GM19035 (cell line): ENCODE results near the gene PCDHA1.
"Not testable (repeated sequence)": the region's sequence is repeated elsewhere in the genome, so short reads cannot be mapped to it uniquely, and the experiment has no call there.

ENCODE experiments used
- ATAC-seq: cut with Tn5 transposase; IDR thresholded peaks from one replicate; pipeline ENCODE4 v1.9.1; 2021; ENCODE audit not compliant: unreplicated experiment

The PCDHA1 gene

DNA sequence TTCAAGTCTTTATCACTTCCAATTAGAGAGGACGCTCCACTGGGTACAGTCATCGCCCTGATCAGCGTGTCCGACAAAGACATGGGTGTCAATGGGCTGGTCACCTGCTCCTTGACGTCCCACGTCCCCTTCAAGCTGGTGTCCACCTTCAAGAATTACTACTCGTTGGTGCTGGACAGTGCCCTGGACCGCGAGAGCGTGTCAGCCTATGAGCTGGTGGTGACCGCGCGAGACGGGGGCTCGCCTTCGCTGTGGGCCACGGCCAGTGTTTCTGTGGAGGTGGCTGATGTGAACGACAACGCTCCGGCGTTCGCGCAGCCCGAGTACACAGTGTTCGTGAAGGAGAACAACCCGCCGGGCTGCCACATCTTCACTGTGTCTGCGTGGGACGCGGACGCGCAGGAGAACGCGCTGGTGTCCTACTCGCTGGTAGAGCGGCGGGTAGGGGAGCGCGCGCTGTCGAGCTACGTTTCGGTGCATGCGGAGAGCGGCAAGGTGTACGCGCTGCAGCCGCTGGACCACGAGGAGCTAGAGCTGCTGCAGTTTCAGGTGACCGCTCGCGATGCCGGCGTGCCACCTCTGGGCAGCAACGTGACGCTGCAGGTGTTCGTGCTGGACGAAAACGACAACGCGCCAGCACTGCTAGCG lies 22.4 kb downstream of the PCDHA1 start:
- not testable (repeated sequence) for ATAC-seq

DNA sequence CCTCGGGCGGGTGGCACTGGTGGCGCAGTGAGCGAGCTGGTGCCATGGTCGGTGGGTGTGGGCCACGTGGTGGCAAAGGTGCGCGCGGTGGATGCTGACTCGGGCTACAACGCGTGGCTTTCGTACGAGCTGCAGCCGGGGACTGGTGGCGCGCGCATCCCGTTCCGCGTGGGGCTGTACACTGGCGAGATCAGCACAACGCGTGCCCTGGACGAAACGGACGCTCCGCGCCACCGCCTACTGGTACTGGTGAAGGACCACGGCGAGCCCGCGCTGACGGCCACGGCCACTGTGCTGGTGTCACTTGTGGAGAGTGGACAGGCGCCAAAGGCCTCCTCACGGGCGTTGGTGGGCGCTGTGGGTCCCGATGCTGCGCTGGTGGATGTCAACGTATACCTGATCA lies 22.9 kb downstream of the PCDHA1 start:
- no peak for ATAC-seq

DNA sequence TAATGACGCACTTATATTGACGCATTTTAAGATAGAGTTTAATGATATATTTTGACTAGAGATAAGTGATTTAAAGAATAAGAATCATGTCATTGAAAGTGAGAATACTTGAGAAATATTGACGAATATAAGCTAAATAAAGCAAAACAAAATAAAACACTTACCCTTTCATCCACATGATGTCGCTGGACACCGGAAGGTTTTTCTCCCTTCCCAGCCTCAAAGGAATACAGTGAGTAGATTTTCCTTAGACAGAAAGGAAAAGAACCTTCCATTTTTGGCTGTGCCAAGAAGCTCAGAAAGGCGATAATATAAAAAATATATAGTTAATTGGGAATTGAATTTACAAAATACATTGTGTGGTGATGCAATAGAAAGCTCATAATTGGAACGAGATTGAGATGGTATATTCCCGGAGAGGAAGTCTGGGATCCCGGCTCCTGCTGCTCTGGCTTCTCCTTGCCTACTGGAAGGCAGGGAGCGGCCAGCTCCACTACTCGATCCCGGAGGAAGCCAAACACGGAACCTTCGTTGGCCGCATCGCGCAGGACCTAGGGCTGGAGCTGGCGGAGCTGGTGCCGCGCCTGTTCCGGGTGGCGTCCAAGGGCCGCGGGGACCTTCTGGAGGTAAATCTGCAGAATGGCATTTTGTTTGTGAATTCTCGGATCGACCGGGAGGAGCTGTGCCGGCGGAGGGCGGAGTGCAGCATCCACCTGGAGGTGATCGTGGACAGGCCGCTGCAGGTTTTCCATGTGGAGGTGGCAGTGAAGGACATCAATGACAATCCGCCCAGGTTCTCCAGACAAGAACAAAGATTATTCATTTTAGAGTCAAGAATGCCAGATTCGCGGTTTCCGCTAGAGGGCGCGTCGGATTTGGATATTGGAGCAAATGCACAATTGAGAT lies 35.7 kb downstream of the PCDHA1 start, which contains the start of gene PCDHA5:
TSS of gene PCDHA5 (plus strand) at position 239 of the 906 bp plus-strand sequence.
- no peak for ATAC-seq

DNA sequence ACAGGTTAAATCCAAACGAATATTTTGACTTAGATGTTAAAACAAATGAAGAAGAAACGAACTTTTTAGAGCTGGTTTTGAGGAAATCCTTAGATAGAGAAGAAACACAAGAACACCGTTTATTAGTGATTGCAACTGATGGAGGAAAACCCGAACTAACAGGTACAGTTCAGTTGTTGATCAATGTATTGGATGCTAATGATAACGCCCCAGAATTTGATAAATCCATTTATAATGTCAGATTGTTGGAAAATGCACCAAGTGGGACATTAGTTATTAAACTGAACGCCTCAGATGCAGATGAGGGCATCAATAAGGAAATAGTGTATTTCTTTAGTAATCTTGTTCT lies 36.3 kb downstream of the PCDHA1 start:
- ATAC-seq: no peak

DNA sequence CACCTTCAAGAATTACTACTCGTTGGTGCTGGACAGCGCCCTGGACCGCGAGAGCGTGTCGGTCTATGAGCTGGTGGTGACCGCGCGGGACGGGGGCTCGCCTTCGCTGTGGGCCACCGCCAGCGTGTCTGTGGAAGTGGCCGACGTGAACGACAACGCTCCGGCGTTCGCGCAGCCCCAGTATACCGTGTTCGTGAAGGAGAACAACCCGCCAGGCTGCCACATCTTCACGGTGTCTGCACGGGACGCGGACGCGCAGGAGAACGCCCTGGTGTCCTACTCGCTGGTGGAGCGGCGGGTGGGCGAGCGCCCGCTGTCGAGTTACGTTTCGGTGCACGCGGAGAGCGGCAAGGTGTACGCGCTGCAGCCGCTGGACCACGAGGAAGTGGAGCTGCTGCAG lies 37.0 kb downstream of the PCDHA1 start:
- ATAC-seq: not testable (repeated sequence)

DNA sequence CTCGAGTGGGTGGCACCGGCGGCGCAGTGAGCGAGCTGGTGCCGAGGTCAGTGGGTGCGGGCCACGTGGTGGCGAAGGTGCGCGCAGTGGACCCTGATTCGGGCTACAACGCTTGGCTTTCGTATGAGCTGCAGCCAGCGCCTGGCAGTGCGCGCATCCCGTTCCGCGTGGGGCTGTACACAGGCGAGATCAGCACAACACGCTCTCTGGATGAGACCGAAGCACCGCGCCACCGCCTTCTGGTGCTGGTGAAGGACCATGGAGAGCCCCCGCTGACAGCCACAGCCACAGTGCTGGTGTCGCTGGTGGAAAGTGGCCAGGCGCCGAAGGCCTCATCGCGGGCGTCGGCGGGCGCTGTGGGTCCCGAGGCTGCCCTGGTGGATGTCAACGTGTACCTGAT lies 37.5 kb downstream of the PCDHA1 start:
- ATAC-seq: no peak

DNA sequence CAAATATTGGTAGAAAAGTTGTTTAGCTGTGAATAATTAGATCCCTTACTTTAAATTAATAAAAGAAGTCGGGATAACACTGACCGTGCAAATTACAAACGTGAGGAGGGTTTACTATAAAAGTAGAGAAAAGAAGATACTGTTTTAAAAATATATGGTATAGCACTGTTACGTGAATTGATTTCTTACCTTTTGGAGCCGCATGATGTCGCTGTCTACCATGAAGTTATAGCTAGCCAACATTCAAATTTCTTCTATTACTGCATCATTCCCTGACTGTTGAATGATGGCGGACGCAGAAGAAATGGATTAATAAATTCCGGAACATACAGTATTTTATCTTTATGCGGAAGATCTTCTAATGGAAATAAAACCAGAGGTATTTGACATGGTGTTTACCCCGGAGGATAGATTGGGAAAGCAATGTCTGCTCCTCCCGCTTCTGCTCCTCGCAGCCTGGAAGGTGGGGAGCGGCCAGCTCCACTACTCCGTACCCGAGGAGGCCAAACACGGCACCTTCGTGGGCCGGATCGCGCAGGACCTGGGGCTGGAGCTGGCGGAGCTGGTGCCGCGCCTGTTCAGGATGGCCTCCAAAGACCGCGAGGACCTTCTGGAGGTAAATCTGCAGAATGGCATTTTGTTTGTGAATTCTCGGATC lies 41.9 kb downstream of the PCDHA1 start, which contains the start of gene PCDHA6:
TSS of gene PCDHA6 (plus strand) at position 257 of the 658 bp plus-strand sequence. CDS start at position 389, 132 bp downstream.
- ATAC-seq: no peak

DNA sequence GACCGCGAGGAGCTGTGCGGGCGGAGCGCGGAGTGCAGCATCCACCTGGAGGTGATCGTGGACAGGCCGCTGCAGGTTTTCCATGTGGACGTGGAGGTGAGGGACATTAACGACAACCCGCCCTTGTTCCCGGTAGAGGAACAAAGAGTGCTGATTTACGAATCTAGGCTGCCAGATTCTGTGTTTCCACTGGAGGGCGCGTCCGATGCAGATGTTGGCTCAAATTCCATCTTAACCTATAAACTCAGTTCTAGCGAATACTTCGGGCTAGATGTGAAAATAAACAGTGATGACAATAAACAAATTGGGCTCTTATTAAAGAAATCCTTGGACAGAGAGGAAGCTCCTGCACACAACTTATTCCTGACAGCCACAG lies 42.4 kb downstream of the PCDHA1 start:
- ATAC-seq: no peak

DNA sequence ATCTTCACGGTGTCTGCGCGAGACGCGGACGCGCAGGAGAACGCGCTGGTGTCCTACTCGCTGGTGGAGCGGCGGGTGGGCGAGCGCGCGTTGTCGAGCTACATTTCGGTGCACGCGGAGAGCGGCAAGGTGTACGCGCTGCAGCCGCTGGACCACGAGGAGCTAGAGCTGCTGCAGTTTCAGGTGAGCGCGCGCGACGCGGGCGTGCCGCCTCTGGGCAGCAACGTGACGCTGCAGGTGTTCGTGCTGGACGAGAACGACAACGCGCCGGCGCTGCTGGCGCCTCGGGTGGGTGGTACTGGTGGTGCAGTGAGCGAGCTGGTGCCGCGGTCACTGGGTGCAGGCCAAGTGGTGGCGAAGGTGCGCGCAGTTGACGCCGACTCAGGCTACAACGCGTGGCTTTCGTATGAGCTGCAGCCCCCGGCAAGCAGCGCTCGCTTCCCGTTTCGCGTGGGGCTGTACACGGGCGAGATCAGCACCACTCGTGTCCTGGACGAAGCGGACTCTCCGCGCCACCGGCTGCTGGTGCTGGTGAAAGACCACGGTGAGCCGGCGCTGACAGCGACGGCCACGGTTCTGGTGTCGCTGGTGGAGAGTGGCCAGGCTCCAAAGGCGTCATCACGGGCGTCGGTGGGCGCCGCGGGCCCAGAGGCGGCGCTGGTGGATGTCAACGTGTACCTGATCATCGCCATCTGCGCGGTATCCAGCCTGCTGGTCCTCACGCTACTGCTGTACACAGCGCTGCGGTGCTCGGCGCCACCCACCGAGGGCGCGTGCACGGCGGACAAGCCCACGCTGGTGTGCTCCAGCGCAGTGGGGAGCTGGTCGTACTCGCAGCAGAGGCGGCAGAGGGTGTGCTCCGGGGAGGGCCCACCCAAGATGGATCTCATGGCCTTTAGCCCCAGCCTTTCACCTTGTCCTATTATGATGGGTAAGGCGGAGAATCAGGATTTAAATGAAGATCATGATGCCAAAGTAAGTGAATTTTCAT lies 43.9 kb downstream of the PCDHA1 start:
- not testable (repeated sequence) for ATAC-seq

DNA sequence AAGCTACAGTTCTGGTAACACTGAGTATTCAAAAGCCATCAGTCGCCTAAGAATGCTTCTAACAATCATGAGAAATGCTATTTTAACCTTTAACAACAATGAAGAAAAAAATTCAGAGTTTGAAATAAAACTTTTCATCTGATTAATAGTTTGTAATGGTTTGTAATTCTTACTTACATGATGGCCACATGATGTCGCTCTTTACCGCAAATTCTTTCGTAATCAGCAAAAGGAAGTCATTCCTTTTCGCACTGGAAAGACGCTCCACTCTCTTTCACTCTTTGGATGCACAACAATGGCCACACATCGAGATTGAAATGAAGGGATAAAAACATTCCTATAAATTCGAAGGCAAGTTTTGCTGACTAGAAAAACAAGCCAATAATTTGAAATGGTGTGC lies 48.1 kb downstream of the PCDHA1 start, which contains the start of gene PCDHA7:
TSS of gene PCDHA7 (plus strand) at position 277 of the 400 bp plus-strand sequence. CDS start at position 392, 115 bp downstream.
- ATAC-seq: no peak

DNA sequence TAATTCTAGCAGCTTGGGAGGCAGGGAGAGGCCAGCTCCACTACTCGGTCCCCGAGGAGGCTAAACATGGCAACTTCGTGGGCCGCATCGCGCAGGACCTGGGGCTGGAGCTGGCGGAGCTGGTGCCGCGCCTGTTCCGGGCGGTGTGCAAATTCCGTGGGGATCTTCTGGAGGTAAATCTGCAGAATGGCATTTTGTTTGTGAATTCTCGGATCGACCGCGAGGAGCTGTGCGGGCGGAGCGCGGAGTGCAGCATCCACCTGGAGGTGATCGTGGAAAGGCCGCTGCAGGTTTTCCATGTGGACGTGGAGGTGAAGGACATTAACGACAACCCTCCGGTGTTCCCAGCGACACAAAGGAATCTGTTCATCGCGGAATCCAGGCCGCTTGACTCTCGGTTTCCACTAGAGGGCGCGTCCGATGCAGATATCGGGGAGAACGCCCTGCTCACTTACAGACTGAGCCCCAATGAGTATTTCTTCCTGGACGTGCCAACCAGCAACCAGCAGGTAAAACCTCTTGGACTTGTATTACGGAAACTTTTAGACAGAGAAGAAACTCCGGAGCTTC lies 48.6 kb downstream of the PCDHA1 start:
- not testable (repeated sequence) for ATAC-seq

DNA sequence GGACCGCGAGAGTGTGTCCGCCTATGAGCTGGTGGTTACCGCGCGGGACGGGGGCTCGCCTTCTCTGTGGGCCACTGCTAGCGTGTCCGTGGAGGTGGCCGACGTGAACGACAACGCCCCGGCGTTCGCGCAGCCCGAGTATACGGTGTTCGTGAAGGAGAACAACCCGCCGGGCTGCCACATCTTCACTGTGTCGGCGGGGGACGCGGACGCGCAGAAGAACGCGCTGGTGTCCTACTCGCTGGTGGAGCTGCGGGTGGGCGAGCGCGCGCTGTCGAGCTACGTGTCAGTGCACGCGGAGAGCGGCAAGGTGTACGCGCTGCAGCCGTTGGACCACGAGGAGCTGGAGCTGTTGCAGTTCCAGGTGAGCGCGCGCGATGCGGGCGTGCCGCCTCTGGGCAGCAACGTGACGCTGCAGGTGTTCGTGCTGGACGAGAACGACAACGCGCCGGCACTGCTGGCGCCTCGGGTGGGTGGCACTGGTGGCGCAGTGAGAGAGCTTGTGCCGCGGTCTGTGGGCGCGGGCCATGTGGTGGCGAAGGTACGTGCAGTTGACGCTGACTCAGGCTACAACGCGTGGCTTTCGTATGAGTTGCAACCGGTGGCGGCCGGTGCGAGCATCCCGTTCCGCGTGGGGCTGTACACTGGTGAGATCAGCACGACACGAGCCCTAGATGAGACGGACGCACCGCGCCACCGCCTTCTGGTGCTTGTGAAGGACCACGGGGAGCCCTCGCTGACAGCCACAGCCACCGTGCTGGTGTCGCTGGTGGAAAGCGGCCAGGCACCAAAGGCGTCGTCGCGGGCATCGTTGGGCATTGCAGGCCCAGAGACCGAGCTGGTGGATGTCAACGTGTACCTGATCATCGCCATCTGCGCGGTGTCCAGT lies 49.9 kb downstream of the PCDHA1 start:
- no peak for ATAC-seq

DNA sequence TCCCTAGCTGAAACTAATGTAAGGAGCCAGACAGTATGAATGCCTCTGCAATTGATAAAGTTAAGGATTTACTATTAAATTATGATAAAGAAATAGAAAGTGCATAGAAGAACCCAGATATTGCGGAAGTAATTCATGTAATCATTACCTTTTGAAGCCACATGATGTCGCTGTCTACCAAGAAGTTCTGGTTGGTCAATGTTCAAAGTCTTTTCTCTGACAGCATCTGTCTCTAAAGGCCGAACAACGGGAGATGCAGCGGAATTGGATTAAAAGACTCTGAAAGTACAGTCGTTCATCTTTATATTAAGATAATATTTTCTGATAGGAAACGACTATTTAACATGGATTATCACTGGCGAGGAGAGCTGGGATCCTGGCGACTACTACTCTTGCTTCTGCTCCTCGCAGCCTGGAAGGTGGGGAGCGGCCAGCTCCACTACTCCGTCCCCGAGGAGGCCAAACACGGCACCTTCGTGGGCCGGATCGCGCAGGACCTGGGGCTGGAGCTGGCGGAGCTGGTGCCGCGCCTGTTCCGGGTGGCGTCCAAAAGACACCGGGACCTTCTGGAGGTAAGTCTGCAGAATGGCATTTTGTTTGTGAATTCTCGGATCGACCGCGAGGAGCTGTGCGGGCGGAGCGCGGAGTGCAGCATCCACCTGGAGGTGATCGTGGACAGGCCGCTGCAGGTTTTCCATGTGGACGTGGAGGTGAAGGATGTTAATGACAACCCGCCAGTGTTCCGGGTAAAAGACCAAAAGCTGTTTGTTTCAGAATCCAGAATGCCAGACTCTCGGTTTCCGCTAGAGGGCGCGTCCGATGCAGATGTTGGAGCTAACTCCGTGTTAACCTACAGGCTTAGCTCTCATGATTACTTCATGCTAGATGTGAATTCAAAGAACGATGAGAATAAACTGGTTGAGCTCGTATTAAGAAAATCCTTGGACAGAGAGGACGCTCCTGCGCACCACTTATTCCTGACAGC lies 55.3 kb downstream of the PCDHA1 start, which contains the start of gene PCDHA8:
TSS of gene PCDHA8 (plus strand) at position 210 of the 985 bp plus-strand sequence. CDS start at position 345, 135 bp downstream.
- ATAC-seq: no peak

DNA sequence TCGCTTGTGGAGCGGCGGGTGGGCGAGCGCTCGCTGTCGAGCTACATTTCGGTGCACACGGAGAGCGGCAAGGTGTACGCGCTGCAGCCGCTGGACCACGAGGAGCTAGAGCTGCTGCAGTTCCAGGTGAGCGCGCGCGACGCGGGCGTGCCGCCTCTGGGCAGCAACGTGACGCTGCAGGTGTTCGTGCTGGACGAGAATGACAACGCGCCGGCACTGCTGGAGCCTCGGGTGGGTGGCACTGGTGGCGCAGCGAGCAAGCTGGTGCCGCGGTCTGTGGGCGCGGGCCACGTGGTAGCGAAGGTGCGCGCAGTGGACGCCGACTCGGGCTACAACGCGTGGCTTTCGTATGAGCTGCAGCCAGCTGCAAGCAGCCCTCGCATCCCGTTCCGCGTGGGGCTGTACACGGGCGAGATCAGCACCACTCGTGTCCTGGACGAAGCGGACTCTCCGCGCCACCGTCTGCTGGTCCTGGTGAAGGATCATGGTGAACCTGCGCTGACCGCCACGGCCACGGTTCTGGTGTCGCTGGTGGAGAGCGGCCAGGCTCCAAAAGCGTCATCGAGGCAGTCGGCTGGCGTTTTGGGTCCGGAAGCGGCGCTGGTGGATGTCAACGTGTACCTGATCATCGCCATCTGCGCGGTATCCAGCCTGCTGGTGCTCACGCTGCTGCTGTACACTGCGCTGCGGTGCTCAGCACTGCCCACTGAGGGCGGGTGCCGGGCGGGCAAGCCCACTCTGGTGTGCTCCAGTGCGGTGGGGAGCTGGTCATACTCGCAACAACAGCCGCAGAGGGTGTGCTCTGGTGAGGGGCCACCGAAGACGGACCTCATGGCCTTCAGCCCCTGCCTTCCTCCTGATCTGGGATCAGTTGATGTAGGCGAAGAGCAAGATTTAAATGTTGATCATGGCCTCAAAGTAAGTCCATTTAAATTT lies 57.1 kb downstream of the PCDHA1 start:
- ATAC-seq: no peak

DNA sequence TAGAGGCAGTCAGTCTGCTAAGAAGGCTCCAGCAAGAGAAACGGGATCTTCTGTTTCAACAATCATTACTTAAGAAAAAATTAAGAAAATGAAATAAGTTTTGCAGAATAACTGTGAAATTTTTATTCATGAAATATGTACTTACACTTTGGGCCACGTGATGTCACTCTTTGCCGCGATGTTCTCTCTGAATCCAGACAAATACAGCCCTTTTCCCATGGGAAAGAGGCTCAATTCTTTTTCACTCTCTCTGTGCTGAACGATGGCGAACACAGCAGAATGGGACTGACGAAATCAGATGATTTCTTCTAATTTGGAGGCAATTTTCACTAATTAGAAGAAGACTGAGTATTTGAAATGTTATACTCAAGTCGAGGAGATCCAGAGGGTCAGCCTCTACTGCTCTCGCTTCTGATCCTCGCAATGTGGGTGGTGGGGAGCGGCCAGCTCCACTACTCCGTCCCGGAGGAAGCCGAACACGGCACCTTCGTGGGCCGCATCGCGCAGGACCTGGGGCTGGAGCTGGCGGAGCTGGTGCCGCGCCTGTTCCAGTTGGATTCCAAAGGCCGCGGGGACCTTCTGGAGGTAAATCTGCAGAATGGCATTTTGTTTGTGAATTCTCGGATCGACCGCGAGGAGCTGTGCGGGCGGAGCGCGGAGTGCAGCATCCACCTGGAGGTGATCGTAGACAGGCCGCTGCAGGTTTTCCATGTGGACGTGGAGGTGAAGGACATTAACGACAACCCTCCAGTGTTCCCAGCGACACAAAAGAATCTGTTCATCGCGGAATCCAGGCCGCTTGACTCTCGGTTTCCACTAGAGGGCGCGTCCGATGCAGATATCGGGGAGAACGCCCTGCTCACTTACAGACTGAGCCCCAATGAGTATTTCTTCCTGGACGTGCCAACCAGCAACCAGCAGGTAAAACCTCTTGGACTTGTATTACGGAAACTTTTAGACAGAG lies 62.5 kb downstream of the PCDHA1 start, which contains the start of gene PCDHA9:
TSS of gene PCDHA9 (plus strand) at position 244 of the 964 bp plus-strand sequence. CDS start at position 358, 114 bp downstream.
- not testable (repeated sequence) for ATAC-seq
